Measurements from ENCODE around the gene NECTIN1.

Gene NECTIN1

GRCh38 chr11:119759324-119759723 is 30.3 kb upstream of the NECTIN1 start:
- no peak for DNase-seq (ENCODE audit: low read depth, low spot score)
- H3K9ac ChIP-seq (ENCODE audit: insufficient read length): no peak overlapping the region
- no peak overlapping the region for H3K4me3 ChIP-seq
- TF ChIP-seq FOXP2 (optimal IDR thresholded peaks at IDR 0.05; ENCODE audit: control extremely low read depth, extremely low read length, insufficient read depth) (no peak), EZH2 (IDR thresholded peaks at IDR 0.05) (no peak), POLR2AphosphoS5 (IDR thresholded peaks at IDR 0.05; ENCODE audit: borderline replicate concordance, low read depth, low read length) (no peak)
- no peak overlapping the region for H3K27ac ChIP-seq
- no peaks in the 10 kb centered on the region for H3K9me3 ChIP-seq (ENCODE audit: low read depth, low read length)
- H3K36me3 ChIP-seq (ENCODE audit: insufficient read depth, low read length): no peaks in the 10 kb centered on the region

- no peaks in the 10 kb centered on the region for H3K36me3 ChIP-seq (ENCODE audit: insufficient read depth, low read length)
- DNase-seq (ENCODE audit: low read depth, low spot score): no peak
- H3K9ac ChIP-seq (ENCODE audit: insufficient read length): no peak overlapping the region
- TF ChIP-seq EZH2 (IDR thresholded peaks at IDR 0.05) (no peak), FOXP2 (optimal IDR thresholded peaks at IDR 0.05; ENCODE audit: control extremely low read depth, extremely low read length, insufficient read depth) (no peak), POLR2AphosphoS5 (IDR thresholded peaks at IDR 0.05; ENCODE audit: borderline replicate concordance, low read depth, low read length) (no peak)
- H3K27ac ChIP-seq: no peak overlapping the region
- no peaks in the 10 kb centered on the region for H3K9me3 ChIP-seq (ENCODE audit: low read depth, low read length)
- no peak overlapping the region for H3K4me3 ChIP-seq
Measured at GRCh38 chr11:119758291-119758690, 29.3 kb upstream of the NECTIN1 start.

- Histone ChIP-seq H3K9ac (ENCODE audit: insufficient read length) (no peak overlapping the region), H3K9me3 (ENCODE audit: low read depth, low read length) (no peaks in the 10 kb centered on the region), H3K27ac (no peak overlapping the region), H3K4me3 (no peak overlapping the region), H3K36me3 (ENCODE audit: insufficient read depth, low read length) (no peaks in the 10 kb centered on the region)
- no peak for DNase-seq (ENCODE audit: low read depth, low spot score)
- TF ChIP-seq POLR2AphosphoS5 (IDR thresholded peaks at IDR 0.05; ENCODE audit: borderline replicate concordance, low read depth, low read length): no peak
- no peak for TF ChIP-seq FOXP2 (optimal IDR thresholded peaks at IDR 0.05; ENCODE audit: control extremely low read depth, extremely low read length, insufficient read depth)
- no peak for TF ChIP-seq EZH2 (IDR thresholded peaks at IDR 0.05)
Measured at GRCh38 chr11:119757378-119757777, 28.4 kb upstream of the NECTIN1 start.

GRCh38 chr11:119756169-119756865 is 27.3 kb upstream of the NECTIN1 start:
- no peaks in the 10 kb centered on the region for H3K36me3 ChIP-seq (ENCODE audit: insufficient read depth, low read length)
- no peak for DNase-seq (ENCODE audit: low read depth, low spot score)
- no peak overlapping the region for H3K9ac ChIP-seq (ENCODE audit: insufficient read length)
- H3K4me3 ChIP-seq: no peak overlapping the region
- H3K27ac ChIP-seq: no peak overlapping the region
- TF ChIP-seq EZH2 (IDR thresholded peaks at IDR 0.05): no peak
- TF ChIP-seq POLR2AphosphoS5 (IDR thresholded peaks at IDR 0.05; ENCODE audit: borderline replicate concordance, low read depth, low read length): no peak
- TF ChIP-seq FOXP2 (optimal IDR thresholded peaks at IDR 0.05; ENCODE audit: control extremely low read depth, extremely low read length, insufficient read depth): no peak
- no peaks in the 10 kb centered on the region for H3K9me3 ChIP-seq (ENCODE audit: low read depth, low read length)

GRCh38 chr11:119755356-119756071 is 26.5 kb upstream of the NECTIN1 start:
- no peaks in the 10 kb centered on the region for H3K36me3 ChIP-seq (ENCODE audit: insufficient read depth, low read length)

GRCh38 chr11:119754656-119755355 is 25.8 kb upstream of the NECTIN1 start:
- no peak for DNase-seq (ENCODE audit: low read depth, low spot score)
- no peak overlapping the region for H3K4me3 ChIP-seq
- no peaks in the 10 kb centered on the region for H3K36me3 ChIP-seq (ENCODE audit: insufficient read depth, low read length)
- H3K9me3 ChIP-seq (ENCODE audit: low read depth, low read length): no peaks in the 10 kb centered on the region
- TF ChIP-seq FOXP2 (optimal IDR thresholded peaks at IDR 0.05; ENCODE audit: control extremely low read depth, extremely low read length, insufficient read depth): no peak
- TF ChIP-seq POLR2AphosphoS5 (IDR thresholded peaks at IDR 0.05; ENCODE audit: borderline replicate concordance, low read depth, low read length): no peak
- no peak overlapping the region for H3K9ac ChIP-seq (ENCODE audit: insufficient read length)
- H3K27ac ChIP-seq: no peak overlapping the region

More at GRCh38 chr11:119755356-119756071, 26.5 kb upstream of the NECTIN1 start:
- no peak overlapping the region for H3K27ac ChIP-seq
- DNase-seq (ENCODE audit: low read depth, low spot score): no peak
- no peak overlapping the region for H3K4me3 ChIP-seq
- no peaks in the 10 kb centered on the region for H3K9me3 ChIP-seq (ENCODE audit: low read depth, low read length)
- no peak for TF ChIP-seq FOXP2 (optimal IDR thresholded peaks at IDR 0.05; ENCODE audit: control extremely low read depth, extremely low read length, insufficient read depth)
- TF ChIP-seq EZH2 (IDR thresholded peaks at IDR 0.05): no peak
- TF ChIP-seq POLR2AphosphoS5 (IDR thresholded peaks at IDR 0.05; ENCODE audit: borderline replicate concordance, low read depth, low read length): no peak
- no peak overlapping the region for H3K9ac ChIP-seq (ENCODE audit: insufficient read length)

- Histone ChIP-seq H3K9ac (ENCODE audit: insufficient read length) (no peak overlapping the region), H3K9me3 (ENCODE audit: low read depth, low read length) (no peaks in the 10 kb centered on the region), H3K4me3 (no peak overlapping the region), H3K36me3 (ENCODE audit: insufficient read depth, low read length) (no peaks in the 10 kb centered on the region), H3K27ac (no peak overlapping the region)
- TF ChIP-seq FOXP2 (optimal IDR thresholded peaks at IDR 0.05; ENCODE audit: control extremely low read depth, extremely low read length, insufficient read depth): no peak
- TF ChIP-seq POLR2AphosphoS5 (IDR thresholded peaks at IDR 0.05; ENCODE audit: borderline replicate concordance, low read depth, low read length): no peak
- TF ChIP-seq EZH2 (IDR thresholded peaks at IDR 0.05): no peak
- no peak for DNase-seq (ENCODE audit: low read depth, low spot score)
Measured at GRCh38 chr11:119754199-119754598, 25.2 kb upstream of the NECTIN1 start.

- H3K4me3 ChIP-seq: no peak overlapping the region
- TF ChIP-seq POLR2AphosphoS5 (IDR thresholded peaks at IDR 0.05; ENCODE audit: borderline replicate concordance, low read depth, low read length) (no peak), EZH2 (IDR thresholded peaks at IDR 0.05) (no peak), FOXP2 (optimal IDR thresholded peaks at IDR 0.05; ENCODE audit: control extremely low read depth, extremely low read length, insufficient read depth) (no peak)
- no peak for DNase-seq (ENCODE audit: low read depth, low spot score)
- no peak overlapping the region for H3K27ac ChIP-seq
- H3K9ac ChIP-seq (ENCODE audit: insufficient read length): no peak overlapping the region
- no peaks in the 10 kb centered on the region for H3K9me3 ChIP-seq (ENCODE audit: low read depth, low read length)
- no peaks in the 10 kb centered on the region for H3K36me3 ChIP-seq (ENCODE audit: insufficient read depth, low read length)
Measured at GRCh38 chr11:119752946-119753345, 23.9 kb upstream of the NECTIN1 start.

All from SK-N-MC (cell line).